Rectal smooth muscle tissue (tissue), 1 donor: ENCODE measurements around the gene SST.
"Not testable (repeated sequence)": the region's sequence is repeated elsewhere in the genome, so short reads cannot be mapped to it uniquely, and the experiment has no call there.

Source experiments
- H3K27ac ChIP-seq: one replicate; pipeline ENCODE4 v1.7.0; 2013; ENCODE audit warnings: low read depth, low read length, inconsistent platforms
- H3K27me3 ChIP-seq: one replicate; pipeline ENCODE4 v1.7.0; 2013; ENCODE audit warnings: low read length; ENCODE audit not compliant: control insufficient read depth, insufficient read depth
- H3K36me3 ChIP-seq: one replicate; pipeline ENCODE4 v1.7.0; 2013; ENCODE audit warnings: low read length; ENCODE audit not compliant: control insufficient read depth, insufficient read depth
- H3K4me1 ChIP-seq: one replicate; pipeline ENCODE4 v1.7.0; 2013; ENCODE audit warnings: low read length; ENCODE audit not compliant: control insufficient read depth, insufficient read depth
- H3K4me3 ChIP-seq: one replicate; pipeline ENCODE4 v1.7.0; 2013; ENCODE audit warnings: low read length
- H3K9ac ChIP-seq: one replicate; pipeline ENCODE4 v1.7.0; 2013; ENCODE audit warnings: low read length

Gene SST

GRCh38 chr3:187698499-187699399 is 28.6 kb upstream of the SST start:
- Histone ChIP-seq H3K4me3 (no peak overlapping the region), H3K36me3 (no peaks in the 10 kb centered on the region), H3K4me1 (no peaks in the 10 kb centered on the region), H3K27ac (no peak overlapping the region), H3K9ac (no peak overlapping the region), H3K27me3 (no peaks in the 10 kb centered on the region)

DNA sequence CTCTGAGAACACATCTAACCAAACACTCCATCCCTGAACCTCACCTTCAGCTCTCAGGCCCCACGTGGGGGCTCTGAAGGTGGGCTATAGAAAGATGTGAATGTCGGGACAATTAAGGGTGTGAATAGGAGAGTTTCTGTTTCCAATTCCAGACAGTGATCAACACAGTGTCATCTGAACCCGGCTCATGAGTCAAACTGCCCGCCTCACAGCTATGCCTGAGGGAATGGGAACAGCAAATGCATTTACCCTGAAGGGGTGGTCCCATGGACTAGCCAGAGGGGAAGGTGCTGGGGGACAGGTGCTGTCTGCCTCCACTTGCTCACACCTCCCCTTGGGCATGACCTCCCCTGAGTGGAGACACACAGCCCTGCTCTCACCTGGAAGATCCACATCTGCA is 25.8 kb upstream of the SST start:
- Histone ChIP-seq H3K36me3 (no peaks in the 10 kb centered on the region), H3K4me3 (no peak overlapping the region), H3K9ac (no peak overlapping the region), H3K4me1 (no peaks in the 10 kb centered on the region), H3K27me3 (no peaks in the 10 kb centered on the region), H3K27ac (no peak overlapping the region)

DNA sequence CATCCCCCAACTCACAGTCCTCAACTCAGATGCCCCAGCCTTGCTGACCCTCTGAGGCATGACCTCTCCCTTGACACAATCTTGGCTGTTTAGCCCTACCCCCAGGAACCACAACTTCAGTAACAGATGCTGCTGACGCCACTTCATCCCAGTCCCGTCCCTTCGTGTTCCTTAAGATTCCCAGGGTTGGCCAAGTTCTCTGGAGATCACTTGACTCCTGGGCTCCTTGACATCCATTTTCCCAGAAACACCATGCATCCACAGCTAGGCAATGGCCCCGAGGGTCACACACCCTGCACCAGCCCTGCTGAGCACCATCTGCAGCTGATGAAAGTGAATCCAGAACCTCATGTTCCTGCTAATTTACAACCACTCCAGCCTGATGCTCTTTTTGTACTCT is 25.3 kb upstream of the SST start:
- no peaks in the 10 kb centered on the region for H3K4me1 ChIP-seq

DNA sequence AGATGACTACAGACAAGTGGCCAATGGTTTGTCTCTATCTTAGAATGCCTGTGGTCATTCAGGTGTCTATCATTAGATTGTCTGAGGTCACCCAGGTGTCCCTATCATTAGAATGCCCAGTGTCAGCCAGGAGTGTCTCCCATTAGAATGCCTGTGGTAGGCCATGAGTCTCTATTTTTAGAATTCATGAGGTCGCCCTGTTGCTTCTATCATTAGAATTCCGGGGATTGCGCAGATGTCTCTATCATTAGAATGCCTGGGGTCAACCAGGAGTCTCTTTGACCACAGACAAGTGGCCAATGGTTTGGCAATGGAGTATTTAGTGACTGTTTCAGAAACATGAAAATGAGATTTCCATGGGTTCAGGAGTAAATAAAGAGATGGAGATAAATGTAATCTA is 24.6 kb upstream of the SST start:
- H3K36me3 ChIP-seq: no peaks in the 10 kb centered on the region
- H3K27me3 ChIP-seq: no peaks in the 10 kb centered on the region
- no peak overlapping the region for H3K27ac ChIP-seq
- H3K9ac ChIP-seq: no peak overlapping the region
- H3K4me3 ChIP-seq: no peak overlapping the region
- H3K4me1 ChIP-seq: no peaks in the 10 kb centered on the region

More for the DNA sequence above, 25.3 kb upstream of the SST start:
- no peak overlapping the region for H3K27ac ChIP-seq
- no peaks in the 10 kb centered on the region for H3K36me3 ChIP-seq
- no peak overlapping the region for H3K4me3 ChIP-seq
- no peak overlapping the region for H3K9ac ChIP-seq
- H3K27me3 ChIP-seq: no peaks in the 10 kb centered on the region

- H3K9ac ChIP-seq: no peak overlapping the region
- no peaks in the 10 kb centered on the region for H3K27me3 ChIP-seq
- H3K27ac ChIP-seq: no peak overlapping the region
- H3K4me1 ChIP-seq: no peaks in the 10 kb centered on the region
- H3K36me3 ChIP-seq: no peaks in the 10 kb centered on the region
- no peak overlapping the region for H3K4me3 ChIP-seq
Measured at GRCh38 chr3:187693431-187693830, 23.2 kb upstream of the SST start.

GRCh38 chr3:187689984-187690383 is 19.8 kb upstream of the SST start:
- Histone ChIP-seq H3K27me3 (no peaks in the 10 kb centered on the region), H3K27ac (no peak overlapping the region), H3K4me1 (no peaks in the 10 kb centered on the region), H3K4me3 (no peak overlapping the region), H3K36me3 (no peaks in the 10 kb centered on the region), H3K9ac (no peak overlapping the region)

DNA sequence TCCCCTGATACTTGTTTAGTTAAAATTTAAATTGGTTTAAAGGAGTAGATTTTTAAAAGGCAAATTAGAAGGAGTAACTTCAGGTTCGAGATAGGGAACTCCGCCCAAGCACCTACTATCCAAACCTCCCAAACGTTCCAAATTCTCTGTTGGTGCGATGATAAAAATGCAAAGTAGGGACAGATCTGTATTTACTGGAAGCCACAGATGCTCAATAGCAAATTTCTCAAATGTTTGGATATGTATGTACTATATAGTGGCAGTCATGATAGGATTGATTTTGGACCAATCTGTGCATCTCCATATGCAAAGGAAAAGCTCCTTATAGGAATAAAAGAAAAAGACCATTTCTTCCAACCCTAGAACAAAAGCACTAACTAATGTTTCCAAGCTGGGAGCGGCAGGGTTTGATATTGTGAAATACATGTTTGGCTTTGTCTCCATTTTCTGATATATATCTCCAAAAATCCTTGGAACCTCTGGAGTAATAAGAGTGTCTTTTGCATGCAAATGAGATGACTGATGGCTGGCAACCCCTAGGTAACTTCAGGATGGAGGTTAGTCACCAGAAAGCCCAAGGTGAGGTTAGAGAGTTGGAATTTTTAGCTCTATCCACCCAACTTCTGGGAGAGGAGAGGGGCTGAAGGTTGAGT is 16.6 kb upstream of the SST start:
- Histone ChIP-seq H3K4me3 (no peak overlapping the region), H3K27ac (no peak overlapping the region), H3K27me3 (no peaks in the 10 kb centered on the region), H3K36me3 (no peaks in the 10 kb centered on the region), H3K4me1 (no peaks in the 10 kb centered on the region), H3K9ac (no peak overlapping the region)

GRCh38 chr3:187685948-187686347 is 15.8 kb upstream of the SST start:
- Histone ChIP-seq H3K27me3 (no peaks in the 10 kb centered on the region), H3K27ac (no peak overlapping the region), H3K4me3 (no peak overlapping the region), H3K36me3 (no peaks in the 10 kb centered on the region), H3K4me1 (no peaks in the 10 kb centered on the region), H3K9ac (no peak overlapping the region)

DNA sequence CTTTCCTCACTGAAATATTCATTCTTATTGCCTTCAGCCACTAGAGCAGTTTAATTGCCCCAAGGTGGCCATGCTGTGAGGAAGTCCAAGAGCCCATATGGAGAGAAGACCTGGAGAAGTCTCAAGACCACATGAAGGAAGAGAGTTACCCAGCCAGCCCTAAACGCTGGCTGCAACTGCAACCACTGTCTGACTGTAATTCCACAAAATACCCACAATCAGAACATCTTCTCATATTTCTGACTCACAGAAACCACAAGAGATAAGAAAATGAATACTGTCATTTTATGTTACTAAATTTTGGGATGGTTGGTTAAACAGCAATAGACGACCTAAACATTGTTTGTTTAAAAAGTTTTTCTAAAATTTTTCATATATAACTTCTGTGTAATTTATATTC is 14.7 kb upstream of the SST start:
- H3K27me3 ChIP-seq: no peaks in the 10 kb centered on the region
- no peak overlapping the region for H3K4me3 ChIP-seq
- H3K9ac ChIP-seq: no peak overlapping the region
- no peaks in the 10 kb centered on the region for H3K4me1 ChIP-seq
- no peak overlapping the region for H3K27ac ChIP-seq
- no peaks in the 10 kb centered on the region for H3K36me3 ChIP-seq

- Histone ChIP-seq H3K4me1 (no peaks in the 10 kb centered on the region), H3K27me3 (no peaks in the 10 kb centered on the region), H3K4me3 (no peak overlapping the region), H3K36me3 (no peaks in the 10 kb centered on the region), H3K9ac (no peak overlapping the region), H3K27ac (no peak overlapping the region)
Measured at GRCh38 chr3:187684444-187684843, 14.2 kb upstream of the SST start.

- not testable (repeated sequence) for H3K9ac ChIP-seq, H3K27me3 ChIP-seq, H3K4me1 ChIP-seq, H3K4me3 ChIP-seq, H3K36me3 ChIP-seq, H3K27ac ChIP-seq
Measured at GRCh38 chr3:187681756-187682155, 11.6 kb upstream of the SST start.

DNA sequence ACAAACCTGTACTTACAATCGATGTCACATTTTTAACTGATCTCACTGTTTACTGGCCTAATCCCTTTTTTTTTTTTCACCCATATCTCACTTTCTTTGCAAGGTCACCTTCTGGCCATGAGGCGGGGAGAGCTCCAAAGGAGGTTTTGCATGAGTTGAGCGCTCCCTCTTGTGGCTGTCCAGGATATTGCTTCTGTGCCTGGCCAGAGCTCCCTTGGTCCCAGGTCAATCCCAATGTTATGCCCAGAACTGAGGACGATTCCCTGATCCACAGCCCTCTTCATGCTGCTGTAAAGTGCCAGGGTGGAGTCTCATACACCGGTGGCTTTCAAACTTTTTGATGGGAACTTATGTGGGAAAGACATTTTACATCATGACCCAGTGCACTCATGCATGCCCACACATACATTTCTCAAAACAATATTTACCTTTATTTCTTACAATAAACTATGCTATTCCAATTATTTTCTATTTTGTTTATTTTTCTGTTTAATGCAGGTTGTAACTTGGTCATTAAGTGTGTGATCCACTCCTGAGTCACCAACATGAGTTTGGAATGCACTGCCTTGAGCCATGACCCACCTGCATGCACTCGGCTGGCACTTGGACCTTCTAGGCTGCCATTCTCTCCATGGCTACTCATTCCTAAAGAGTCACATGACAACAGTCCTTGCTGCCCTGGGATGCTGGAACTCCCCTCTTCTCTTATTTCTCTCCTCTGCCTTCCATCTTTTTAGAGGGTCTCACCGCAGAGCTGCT is 9.6 kb upstream of the SST start:
- Histone ChIP-seq H3K4me3 (no peak overlapping the region), H3K4me1 (no peaks in the 10 kb centered on the region), H3K27me3 (no peaks in the 10 kb centered on the region), H3K9ac (no peak overlapping the region), H3K36me3 (no peaks in the 10 kb centered on the region), H3K27ac (no peak overlapping the region)
